GM12865 (cell line): ENCODE data around the gene PSG5.
"Not testable (repeated sequence)": the region's sequence is repeated elsewhere in the genome, so short reads cannot be mapped to it uniquely, and the experiment has no call there.

Experiments used
- DNase-seq: peaks from one replicate; pipeline ENCODE4 v3.0.0; 2010; ENCODE audit warnings: low read depth
- H3K4me3 ChIP-seq: 2 replicates; pipeline ENCODE4 v1.5.1; 2011; ENCODE audit warnings: mild to moderate bottlenecking, low read depth, low read length, control low read depth
- TF ChIP-seq, protein P1 (sequence below): IDR thresholded peaks from 2 replicates; pipeline ENCODE4 v1.5.1; 2011; ENCODE audit warnings: low read length, control low read depth, low read depth, inconsistent platforms; ENCODE audit not compliant: insufficient read depth; ENCODE audit errors: missing control alignments

Gene PSG5

DNA sequence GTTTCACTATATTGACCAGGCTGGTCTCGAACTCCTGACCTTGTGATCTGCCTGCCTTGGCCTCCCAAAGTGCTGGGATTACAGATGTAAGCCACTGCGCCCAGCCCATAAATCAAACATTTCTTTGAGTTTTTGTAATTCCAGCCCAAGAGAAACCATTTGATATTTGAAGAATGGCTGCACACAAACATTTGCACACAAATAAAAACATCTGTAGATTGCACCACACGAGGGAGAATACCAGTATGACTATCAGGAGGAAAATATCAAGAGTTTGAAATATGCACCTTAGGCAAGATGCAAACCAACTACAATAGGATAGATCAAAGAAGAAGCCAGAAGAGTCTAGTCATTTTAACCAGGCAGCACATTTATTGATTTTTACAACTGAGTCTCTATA lies 20.4 kb downstream of the PSG5 start:
- not testable (repeated sequence) for H3K4me3 ChIP-seq, DNase-seq

DNA sequence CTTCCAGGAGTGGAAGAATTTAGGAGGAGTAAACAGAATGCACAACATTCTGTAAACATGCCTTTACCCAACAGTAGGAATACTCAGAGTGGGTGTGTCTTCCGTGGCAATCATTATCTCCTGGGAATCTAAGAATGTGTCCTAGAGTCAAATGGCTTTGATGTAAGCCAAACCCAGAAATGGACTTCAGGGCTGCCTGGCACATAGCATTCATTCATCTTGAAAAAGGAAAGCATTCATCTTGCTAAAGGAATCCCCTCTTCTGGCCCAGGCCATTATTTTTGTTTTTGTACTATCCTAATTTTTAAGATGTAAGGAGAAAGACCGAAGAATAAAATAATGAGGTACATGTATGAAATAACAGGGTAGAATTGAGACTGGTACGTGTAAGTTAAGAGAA lies 23.2 kb downstream of the PSG5 start:
- DNase-seq, H3K4me3 ChIP-seq: not testable (repeated sequence)

DNA sequence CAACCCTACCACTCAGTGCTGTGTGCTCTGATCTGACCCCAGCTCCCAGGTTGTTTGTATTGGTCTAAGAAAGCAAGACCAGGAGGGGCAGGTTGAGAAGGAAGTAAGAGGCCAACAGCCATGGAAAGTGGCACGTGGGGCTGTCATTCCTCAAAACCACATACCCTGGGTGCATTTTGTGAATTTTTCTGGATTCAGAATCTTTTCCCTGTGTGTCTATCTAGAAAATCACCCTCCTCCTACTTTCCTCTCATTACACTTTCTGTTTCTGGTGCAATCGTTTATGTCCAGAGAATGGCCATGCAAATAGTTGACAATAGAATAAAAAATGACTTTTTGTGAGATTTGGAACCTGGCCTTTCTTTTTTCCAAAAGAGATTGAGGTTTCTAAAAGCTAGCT lies 24.1 kb downstream of the PSG5 start:
- H3K4me3 ChIP-seq: not testable (repeated sequence)

DNA sequence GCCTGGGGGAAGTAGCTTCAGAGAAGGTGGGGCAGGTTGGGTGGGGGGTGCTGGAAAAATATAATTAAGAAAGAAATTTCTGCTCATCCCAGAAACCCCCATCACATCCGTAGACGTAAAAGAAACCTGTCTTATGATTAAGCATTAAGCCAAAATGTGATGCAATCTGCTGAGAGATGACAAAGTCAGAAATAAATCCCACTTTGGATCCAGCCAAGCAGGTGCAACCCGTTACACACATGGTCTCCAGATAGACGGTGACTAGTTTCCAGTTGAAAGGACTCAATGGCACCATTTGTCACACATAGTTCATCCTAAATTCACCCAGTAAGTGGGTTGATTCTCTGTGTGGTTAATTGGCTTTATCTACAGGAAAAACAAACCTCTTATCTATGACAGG lies 34.1 kb downstream of the PSG5 start:
- DNase-seq: no peak
- TF ChIP-seq, protein P1, sequence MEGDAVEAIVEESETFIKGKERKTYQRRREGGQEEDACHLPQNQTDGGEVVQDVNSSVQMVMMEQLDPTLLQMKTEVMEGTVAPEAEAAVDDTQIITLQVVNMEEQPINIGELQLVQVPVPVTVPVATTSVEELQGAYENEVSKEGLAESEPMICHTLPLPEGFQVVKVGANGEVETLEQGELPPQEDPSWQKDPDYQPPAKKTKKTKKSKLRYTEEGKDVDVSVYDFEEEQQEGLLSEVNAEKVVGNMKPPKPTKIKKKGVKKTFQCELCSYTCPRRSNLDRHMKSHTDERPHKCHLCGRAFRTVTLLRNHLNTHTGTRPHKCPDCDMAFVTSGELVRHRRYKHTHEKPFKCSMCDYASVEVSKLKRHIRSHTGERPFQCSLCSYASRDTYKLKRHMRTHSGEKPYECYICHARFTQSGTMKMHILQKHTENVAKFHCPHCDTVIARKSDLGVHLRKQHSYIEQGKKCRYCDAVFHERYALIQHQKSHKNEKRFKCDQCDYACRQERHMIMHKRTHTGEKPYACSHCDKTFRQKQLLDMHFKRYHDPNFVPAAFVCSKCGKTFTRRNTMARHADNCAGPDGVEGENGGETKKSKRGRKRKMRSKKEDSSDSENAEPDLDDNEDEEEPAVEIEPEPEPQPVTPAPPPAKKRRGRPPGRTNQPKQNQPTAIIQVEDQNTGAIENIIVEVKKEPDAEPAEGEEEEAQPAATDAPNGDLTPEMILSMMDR: no peak
- no peak overlapping the region for H3K4me3 ChIP-seq

More for the DNA sequence above, 24.1 kb downstream of the PSG5 start:
- DNase-seq: not testable (repeated sequence)

GRCh38 chr19:43149788-43150187 lies 36.5 kb downstream of the PSG5 start:
- not testable (repeated sequence) for DNase-seq, H3K4me3 ChIP-seq

DNA sequence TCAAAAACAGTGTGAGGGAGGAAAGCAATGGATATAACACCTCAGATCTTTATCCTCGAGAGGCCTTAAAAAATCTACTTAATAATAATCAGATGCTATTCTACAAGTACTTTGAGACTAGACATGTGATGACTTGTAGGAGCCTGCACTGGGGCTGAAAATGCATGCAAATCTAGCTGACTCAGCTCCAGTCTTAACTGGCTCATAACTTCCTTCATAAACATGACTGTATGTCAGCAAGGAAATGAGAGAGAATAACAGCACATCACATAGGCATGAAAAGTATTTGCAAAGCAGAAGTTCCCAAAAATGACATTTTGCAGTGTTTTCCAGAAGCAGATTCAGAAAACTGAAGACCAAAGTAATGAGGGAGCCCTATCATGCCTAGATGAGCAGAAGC lies 38.1 kb downstream of the PSG5 start:
- DNase-seq: no peak
- H3K4me3 ChIP-seq: no peak overlapping the region
- TF ChIP-seq, protein P1: no peak

- not testable (repeated sequence) for H3K4me3 ChIP-seq, DNase-seq
These were observed 44.6 kb downstream of the PSG5 start for GRCh38 chr19:43141763-43142162.

DNA sequence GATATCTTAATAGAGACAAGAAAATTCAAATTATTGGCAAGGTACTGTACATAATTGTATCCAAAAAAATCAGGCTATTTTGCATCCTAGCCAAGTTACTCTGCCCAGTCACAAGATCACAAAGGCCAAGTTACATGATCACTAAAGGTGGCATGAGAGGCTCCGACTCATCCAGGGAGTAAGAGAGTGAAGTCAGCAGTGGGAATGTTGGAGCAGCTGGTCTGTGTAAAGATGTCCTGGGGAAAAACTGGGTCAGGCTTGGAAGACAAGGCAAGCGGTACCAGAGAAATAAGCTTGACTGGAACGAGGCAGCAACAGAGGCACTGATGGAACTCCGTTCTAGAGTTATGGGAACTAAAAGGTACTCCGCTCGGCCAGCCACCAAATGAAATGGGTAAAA lies 53.6 kb downstream of the PSG5 start:
- TF ChIP-seq, protein P1: no peak
- DNase-seq: no peak
- H3K4me3 ChIP-seq: no peak overlapping the region

DNA sequence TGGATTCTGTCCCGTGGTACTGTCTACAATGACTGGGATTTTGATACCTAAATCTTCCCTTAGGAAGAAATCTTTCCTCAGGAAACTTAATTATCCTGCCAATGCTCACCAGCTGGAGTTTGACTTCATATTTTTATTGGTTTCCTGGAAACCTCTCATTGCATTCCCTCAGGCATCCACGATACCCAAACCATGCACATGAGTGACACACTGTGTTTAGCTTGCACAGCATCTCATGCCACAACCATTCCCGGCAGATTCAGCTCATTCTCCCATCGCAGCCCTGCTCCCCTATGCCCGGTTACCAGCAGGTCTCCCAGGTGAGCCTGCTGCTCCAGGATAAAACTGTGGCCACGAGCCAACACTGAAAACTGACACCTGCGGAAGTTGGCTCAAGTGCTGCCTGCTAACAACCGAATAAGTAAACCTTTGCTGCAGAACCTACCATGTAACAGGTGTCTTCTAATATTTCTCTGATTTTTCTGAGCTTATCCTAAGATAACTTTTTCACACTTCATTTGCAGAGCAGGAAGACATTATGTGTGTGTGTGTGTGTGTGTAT lies 55.0 kb downstream of the PSG5 start:
- not testable (repeated sequence) for DNase-seq

DNA sequence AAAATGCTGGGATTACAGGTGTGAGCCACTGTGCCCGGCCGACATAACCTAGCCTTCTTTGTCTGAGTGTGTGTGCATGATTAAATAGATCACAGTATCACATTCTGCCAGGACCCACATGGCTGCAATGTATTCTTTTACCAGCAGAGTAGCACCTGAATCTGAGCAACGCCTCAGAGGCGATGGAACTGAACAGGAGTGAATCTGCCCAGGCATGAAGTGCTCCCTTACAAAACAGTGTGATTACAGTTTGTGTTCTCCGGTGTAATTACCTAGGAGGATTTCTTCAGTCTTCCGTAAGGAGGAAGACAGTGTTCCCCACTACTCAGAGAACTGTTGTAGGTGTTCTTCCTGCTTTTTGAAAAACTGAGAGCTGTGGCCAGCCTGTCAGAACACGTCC lies 57.1 kb downstream of the PSG5 start:
- DNase-seq, H3K4me3 ChIP-seq: not testable (repeated sequence)

More for the DNA sequence above, 55.0 kb downstream of the PSG5 start:
- H3K4me3 ChIP-seq: not testable (repeated sequence)

DNA sequence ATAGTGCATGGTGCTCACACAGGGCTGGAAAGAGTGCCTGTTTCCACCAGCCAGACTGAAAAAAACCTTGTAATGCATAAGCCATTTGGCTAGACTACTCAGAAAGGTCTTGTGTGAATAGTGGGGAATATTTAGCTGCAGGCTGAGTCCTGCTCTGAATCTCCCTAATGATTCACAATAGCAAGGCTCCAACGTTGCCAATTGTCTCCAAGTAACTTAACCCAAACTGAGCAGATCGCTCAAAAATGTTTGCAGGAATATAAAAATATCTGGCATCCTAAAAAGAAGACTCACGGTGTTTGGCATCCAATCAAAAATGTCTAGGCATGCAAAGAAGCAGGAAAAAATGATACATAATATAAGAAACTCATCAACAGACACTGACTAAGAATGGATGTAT lies 59.0 kb downstream of the PSG5 start:
- not testable (repeated sequence) for DNase-seq

DNA sequence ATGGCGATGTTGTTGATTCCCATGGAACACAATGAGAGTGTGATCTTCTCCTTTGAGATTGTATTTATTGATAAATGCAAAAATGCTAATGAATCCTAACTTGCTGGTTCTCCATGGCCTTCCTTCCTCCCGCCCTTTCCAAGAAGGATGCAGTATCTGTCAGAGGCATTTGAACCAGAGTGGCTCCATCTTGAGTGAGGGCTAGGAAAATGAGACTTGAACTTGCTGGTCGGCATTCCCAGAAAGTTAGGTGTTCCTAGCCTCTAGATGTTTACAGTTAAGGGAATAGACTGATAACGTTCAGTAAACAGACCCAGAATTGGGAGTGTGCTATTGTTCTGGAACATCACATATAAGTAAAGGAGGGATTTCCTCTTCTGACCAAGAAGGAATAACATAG lies 59.6 kb downstream of the PSG5 start:
- DNase-seq: no peak
- TF ChIP-seq, protein P1: no peak
- no peak overlapping the region for H3K4me3 ChIP-seq

More for the DNA sequence above, 59.0 kb downstream of the PSG5 start:
- H3K4me3 ChIP-seq: not testable (repeated sequence)
